ENCODE results near the gene CARM1.

Gene CARM1

GRCh38 chr19:10918359-10918758, 47.0 kb downstream of the CARM1 start:
- no peak overlapping the region for H3K4me3 ChIP-seq (replicated peaks in 1 of 2; ENCODE audit: low read depth in 2 of 2, low read length in 2 of 2)
- DNase-seq (ENCODE audit: low read depth in 2 of 2), result no peak
- TF ChIP-seq, protein P1, sequence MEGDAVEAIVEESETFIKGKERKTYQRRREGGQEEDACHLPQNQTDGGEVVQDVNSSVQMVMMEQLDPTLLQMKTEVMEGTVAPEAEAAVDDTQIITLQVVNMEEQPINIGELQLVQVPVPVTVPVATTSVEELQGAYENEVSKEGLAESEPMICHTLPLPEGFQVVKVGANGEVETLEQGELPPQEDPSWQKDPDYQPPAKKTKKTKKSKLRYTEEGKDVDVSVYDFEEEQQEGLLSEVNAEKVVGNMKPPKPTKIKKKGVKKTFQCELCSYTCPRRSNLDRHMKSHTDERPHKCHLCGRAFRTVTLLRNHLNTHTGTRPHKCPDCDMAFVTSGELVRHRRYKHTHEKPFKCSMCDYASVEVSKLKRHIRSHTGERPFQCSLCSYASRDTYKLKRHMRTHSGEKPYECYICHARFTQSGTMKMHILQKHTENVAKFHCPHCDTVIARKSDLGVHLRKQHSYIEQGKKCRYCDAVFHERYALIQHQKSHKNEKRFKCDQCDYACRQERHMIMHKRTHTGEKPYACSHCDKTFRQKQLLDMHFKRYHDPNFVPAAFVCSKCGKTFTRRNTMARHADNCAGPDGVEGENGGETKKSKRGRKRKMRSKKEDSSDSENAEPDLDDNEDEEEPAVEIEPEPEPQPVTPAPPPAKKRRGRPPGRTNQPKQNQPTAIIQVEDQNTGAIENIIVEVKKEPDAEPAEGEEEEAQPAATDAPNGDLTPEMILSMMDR (IDR thresholded peaks at IDR 0.05; ENCODE audit: low read depth, low read length), result no peak

GRCh38 chr19:10919352-10920287, 48.3 kb downstream of the CARM1 start:
- TF ChIP-seq, protein P1 (IDR thresholded peaks at IDR 0.05; ENCODE audit: low read depth, low read length), result no peak

GRCh38 chr19:10920288-10920655, 48.9 kb downstream of the CARM1 start:
- no peak overlapping the region for H3K4me3 ChIP-seq (replicated peaks in 1 of 2; ENCODE audit: low read depth in 2 of 2, low read length in 2 of 2)
- TF ChIP-seq, protein P1 (IDR thresholded peaks at IDR 0.05; ENCODE audit: low read depth, low read length), result no peak
- DNase-seq (ENCODE audit: low read depth in 2 of 2), result no peak

More at GRCh38 chr19:10919352-10920287, 48.3 kb downstream of the CARM1 start:
- no peak overlapping the region for H3K4me3 ChIP-seq (replicated peaks in 1 of 2; ENCODE audit: low read depth in 2 of 2, low read length in 2 of 2)
- no peak for DNase-seq (ENCODE audit: low read depth in 2 of 2)

DNA sequence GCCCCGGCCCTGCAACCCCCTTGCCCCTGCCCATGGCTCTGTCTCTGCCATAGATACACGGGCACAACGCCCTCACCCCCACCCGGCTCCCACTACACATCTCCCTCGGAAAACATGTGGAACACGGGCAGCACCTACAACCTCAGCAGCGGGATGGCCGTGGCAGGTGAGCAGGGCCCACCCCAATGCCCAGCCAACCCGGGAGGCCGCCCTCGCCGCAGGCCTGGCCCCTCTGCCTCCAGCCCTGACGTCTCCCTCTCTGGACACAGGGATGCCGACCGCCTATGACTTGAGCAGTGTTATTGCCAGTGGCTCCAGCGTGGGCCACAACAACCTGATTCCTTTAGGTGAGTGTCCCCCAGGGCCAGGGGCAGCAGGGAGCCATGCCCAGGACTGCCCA, 49.4 kb downstream of the CARM1 start:
- no peak for DNase-seq (ENCODE audit: low read depth in 2 of 2)
- H3K4me3 ChIP-seq (replicated peaks in 1 of 2; ENCODE audit: low read depth in 2 of 2, low read length in 2 of 2), result no peak overlapping the region
- TF ChIP-seq, protein P1 (IDR thresholded peaks at IDR 0.05; ENCODE audit: low read depth, low read length), result no peak

- no peak overlapping the region for H3K4me3 ChIP-seq (replicated peaks in 1 of 2; ENCODE audit: low read depth in 2 of 2, low read length in 2 of 2)
- DNase-seq (ENCODE audit: low read depth in 2 of 2), result no peak
- TF ChIP-seq, protein P1 (IDR thresholded peaks at IDR 0.05; ENCODE audit: low read depth, low read length), result no peak
Observed at GRCh38 chr19:10921199-10921909, 50.0 kb downstream of the CARM1 start.

DNA sequence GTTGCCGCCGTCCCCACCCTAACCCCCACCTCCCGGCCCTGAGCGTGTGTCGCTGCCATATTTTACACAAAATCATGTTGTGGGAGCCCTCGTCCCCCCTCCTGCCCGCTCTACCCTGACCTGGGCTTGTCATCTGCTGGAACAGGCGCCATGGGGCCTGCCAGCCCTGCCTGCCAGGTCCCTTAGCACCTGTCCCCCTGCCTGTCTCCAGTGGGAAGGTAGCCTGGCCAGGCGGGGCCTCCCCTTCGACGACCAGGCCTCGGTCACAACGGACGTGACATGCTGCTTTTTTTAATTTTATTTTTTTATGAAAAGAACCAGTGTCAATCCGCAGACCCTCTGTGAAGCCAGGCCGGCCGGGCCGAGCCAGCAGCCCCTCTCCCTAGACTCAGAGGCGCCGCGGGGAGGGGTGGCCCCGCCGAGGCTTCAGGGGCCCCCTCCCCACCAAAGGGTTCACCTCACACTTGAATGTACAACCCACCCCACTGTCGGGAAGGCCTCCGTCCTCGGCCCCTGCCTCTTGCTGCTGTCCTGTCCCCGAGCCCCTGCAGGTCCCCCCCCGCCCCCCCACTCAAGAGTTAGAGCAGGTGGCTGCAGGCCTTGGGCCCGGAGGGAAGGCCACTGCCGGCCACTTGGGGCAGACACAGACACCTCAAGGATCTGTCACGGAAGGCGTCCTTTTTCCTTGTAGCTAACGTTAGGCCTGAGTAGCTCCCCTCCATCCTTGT, 50.7 kb downstream of the CARM1 start:
- DNase-seq (ENCODE audit: low read depth in 2 of 2), result no peak
- H3K4me3 ChIP-seq (replicated peaks in 1 of 2; ENCODE audit: low read depth in 2 of 2, low read length in 2 of 2), result no peak overlapping the region
- TF ChIP-seq, protein P1 (IDR thresholded peaks at IDR 0.05; ENCODE audit: low read depth, low read length), result no peak
